HG03064 (cell line): ENCODE data around the gene RPA1.
A peak's percentile ranks its signal among the peaks of the same experiment; 100 is the strongest.
"Not testable (repeated sequence)": the region's sequence is repeated elsewhere in the genome, so short reads cannot be mapped to it uniquely, and the experiment has no call there.

Experiments used
- ATAC-seq: cut with Tn5 transposase; IDR thresholded peaks from one replicate; pipeline ENCODE4 v1.9.1; 2021; ENCODE audit warnings: low read depth; ENCODE audit not compliant: unreplicated experiment

Gene RPA1

DNA sequence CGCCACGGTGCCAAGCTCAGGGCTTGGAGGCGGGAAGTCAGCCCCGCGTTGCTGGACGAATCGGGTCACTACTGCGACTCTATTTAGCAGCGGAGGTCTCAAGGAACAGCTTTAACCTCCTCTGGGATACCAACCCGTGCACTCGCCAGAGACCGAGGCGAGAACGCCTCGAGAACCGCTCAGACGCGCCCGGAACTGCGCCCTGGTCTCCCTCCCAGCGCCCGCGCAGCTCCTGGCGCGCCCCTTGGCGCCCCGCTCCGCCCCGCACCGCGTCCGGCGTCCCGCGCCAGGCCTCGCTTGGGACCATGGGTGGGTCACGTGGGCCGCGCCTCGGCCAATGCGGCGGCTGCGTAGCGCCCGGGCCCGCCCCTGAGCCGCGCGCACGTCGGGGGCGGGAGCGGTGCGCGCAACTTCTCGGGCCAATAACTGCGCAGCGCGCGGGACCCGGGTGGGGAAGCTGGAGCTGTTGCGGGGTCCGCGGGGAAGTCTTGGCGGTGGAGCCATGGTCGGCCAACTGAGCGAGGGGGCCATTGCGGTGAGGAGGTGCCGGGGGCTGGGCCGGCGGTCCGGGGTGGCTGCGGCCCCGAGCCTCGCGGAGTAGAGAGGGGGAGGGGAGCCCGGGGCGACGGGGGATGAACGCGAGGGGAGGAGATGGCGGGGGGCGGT is at the start of gene RPA1, which contains the start of gene SMYD4:
TSS of gene RPA1 (plus strand) at position 414 of the 666 bp plus-strand sequence. CDS start at position 503, 89 bp downstream.
TSS of gene SMYD4 (minus strand) at position 311 of the 666 bp plus-strand sequence. CDS start 1,908 bp downstream, outside the sequence.
- ATAC-seq: peak; percentile 72

GRCh38 chr17:1782171-1782567 is 47.6 kb upstream of the RPA1 start:
- no peak for ATAC-seq

- ATAC-seq: no peak
These were observed 46.5 kb upstream of the RPA1 start for GRCh38 chr17:1783271-1783670.

DNA sequence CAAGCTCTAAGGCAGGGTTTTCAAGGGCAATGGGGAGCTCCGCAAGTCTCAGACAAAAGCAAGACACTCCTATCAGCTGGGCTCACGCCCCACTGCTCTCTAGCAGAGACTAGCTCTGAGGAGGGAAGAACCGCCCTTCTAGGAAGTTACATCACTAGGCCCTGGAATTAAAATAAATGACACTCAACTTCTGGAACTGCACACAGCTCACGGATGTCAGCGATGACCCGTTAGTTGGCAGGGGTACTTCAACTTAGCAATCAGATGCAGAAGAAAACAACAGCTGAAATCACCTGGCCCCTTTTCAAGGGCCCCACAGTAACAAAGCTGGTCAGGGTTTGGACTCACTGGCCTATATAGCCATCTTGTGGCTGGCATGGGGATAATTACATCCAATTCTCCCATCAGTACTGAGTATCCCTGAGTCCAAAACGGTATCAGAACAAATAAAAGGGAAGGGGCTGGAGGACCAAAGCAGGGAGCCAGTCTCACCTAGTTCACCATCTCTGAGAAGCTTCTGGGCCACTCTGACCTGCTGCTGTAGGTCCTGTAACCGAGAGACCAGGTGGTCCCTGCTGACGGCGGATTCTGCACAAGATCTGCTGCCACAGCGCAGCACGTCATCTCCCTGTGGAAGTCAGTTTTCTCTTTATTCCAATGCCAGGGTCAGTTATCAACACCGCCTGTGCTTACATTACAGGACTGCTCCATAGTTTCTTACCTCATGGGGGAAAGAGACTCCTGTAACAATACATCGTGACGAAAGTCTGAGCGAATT is 45.8 kb upstream of the RPA1 start:
- ATAC-seq: no peak

- no peak for ATAC-seq
These were observed 43.9 kb upstream of the RPA1 start for GRCh38 chr17:1785930-1786329.

GRCh38 chr17:1786708-1787107 is 43.1 kb upstream of the RPA1 start:
- no peak for ATAC-seq

- no peak for ATAC-seq
These were observed 42.4 kb upstream of the RPA1 start for GRCh38 chr17:1787301-1787902.

GRCh38 chr17:1789936-1790335 is 39.9 kb upstream of the RPA1 start:
- no peak for ATAC-seq

DNA sequence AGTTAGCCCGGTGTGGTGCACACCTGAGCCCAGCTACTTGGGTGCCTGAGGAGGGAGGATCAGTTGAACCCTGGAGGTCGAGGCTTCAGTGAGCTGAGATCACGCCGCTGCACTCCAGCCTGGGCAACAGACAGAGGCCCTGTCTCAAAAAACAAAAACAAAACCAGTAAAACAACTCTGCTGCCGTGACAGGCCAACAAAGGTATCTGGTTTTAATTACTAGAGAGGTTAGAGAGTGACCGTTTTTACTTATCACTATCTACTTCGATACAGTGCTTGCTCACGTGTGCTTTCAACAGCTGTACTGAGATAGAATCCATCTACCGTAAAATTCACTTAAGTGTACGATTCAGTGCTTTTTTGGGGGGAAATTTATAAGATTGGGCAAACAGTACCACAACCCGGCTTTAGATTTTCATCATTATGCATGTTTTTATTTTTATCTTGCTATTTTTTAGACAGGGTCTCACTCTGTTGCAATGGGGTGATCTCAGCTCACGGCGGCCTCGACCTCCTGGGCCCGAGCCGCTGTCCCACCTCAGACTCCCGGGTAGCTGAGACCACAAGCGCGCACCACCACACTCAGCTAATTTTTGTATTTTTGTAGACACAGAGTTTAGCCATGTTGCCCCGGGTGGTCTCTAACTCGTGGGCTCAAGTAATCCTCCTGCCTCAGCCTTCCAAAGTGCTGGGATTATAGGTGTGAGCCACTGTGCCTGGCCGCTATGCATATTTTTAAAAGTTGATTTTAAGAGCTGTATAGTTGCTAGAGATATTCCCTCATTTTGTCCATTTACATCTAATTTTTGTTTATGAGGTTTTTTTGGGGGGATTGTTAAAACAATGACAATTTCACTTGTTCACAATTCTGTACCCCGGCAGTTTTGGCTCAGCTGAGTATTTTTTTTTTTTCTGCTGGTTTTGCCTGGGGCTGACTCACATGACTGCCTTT is 37.0 kb upstream of the RPA1 start:
- ATAC-seq: no peak

DNA sequence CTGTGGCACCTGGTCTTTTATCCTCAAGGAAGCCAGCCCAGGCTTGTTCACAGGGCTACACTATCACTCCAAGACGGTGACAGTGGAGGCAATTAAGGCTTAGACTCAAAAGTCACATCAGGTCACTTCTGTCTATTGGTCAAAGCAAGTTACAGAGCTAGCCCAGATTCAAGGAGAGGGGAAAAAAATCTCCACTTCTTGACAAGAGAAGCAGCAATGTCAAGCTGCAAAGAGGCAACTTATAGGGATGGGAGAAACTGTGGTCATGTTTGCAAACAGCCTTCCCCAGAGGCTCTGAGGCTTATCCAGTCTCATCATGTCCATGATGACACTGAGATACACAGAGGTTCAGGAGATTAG is 36.4 kb upstream of the RPA1 start:
- no peak for ATAC-seq

DNA sequence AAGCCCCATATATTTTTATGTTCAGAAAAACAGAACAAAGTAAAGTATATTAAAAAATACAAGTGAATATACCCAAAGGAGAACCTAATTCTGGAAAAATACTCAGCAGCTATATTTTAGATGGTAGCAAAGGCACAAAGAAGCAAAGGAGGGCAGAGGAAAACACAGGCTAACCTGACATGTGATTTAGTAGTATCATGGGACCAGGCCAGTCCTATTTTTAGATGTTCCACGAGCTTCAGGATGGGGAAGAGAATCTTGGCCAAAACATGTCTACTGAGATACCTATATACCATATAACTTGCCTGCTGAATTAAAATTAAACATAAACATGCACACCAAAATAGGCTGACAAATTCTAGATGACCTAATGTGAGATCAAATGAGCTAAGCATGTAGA is 33.0 kb upstream of the RPA1 start:
- no peak for ATAC-seq

DNA sequence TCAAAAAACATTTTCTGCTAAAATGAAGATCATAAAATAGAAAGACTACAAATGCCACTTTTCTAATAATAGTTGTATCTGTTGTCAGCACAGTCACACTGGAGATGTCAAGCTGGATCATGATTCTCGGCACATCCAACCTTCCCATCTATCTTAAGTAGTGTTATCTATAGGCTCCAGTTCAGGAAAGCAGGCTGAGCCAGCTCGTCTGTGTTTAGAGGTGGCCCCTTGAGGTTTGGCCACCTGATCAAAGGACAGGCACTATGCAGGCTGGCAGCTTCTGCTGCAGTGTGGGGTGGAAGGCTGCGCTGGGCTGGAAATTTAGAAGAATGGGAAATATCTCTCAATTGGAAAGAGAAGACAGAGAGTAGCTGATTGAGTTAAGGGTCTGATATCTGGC is 32.5 kb upstream of the RPA1 start:
- no peak for ATAC-seq

DNA sequence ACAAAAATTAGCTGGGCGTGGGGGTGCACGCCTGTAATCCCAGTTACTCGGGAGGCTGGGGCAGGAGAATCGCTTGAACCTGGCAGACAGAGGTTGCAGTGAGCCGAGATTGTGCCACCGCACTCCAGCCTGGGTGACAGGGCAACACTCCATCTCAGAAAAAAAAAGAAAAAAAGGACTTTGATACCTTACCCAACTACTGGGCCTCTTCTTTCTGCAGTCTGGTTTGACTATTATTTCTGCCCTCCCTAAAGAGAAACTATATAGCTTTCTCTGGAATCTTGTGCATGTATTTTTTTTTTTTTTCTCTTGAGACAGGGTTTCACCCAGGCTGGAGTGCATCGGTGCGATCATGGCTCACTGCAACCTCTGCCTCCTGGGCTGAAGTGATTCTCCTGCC is 32.0 kb upstream of the RPA1 start:
- not testable (repeated sequence) for ATAC-seq

GRCh38 chr17:1800240-1800639 is 29.6 kb upstream of the RPA1 start:
- ATAC-seq: no peak

GRCh38 chr17:1800712-1801111 is 29.1 kb upstream of the RPA1 start:
- ATAC-seq: no peak

DNA sequence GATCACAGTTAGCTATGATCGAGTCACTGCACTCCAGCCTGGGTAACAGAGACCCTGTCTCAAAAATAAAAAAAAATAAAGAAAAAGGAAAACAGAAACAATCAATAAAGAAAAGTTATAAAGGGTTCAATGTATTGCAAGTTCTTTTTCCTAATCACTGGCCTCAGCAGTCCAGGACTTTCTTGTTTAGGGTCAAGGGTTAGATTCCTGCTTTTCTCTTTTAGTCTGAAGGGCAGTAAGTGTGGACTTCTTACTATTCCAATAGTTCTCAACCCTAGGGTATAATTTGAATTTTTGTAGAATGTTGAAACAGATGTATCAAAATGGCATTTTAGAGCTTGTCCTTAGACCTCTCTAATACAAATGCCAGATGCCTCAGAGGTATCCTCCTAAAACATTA is 27.4 kb upstream of the RPA1 start:
- no peak for ATAC-seq

- ATAC-seq: no peak
These were observed 26.5 kb upstream of the RPA1 start for GRCh38 chr17:1803280-1803679.

- ATAC-seq: no peak
These were observed 21.9 kb upstream of the RPA1 start for GRCh38 chr17:1807890-1808289.

DNA sequence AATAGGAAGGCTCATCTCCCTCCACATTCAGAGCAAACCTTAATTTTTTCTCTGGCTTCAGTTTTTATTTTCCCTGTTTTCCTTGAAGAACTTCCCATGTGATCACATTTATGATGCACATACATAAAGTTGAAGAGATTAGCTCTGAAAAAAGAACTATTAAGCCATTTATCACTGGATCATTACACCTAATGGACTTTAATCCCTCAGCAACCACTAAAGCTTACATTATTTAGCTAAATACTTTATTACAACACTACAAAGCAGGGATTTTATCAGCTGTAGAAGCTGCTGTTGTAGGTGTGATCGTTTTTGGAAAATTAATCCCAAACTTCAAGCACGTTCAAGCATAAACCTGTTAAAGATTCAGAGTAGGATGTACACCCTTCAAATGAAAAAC is 21.2 kb upstream of the RPA1 start:
- ATAC-seq: no peak

GRCh38 chr17:1809815-1810214 is 20.0 kb upstream of the RPA1 start:
- not testable (repeated sequence) for ATAC-seq
